Ovary (tissue), 3 donors: ENCODE measurements around the gene KRTAP10-2.
"Not testable (repeated sequence)": the region's sequence is repeated elsewhere in the genome, so short reads cannot be mapped to it uniquely, and the experiment has no call there.

Experiments used
- EP300 ChIP-seq: sonication (generic); formaldehyde crosslinking; IDR thresholded peaks from one replicate; pipeline ENCODE4 v1.6.1; 2017; ENCODE audit warnings: antibody characterized with exemption
- TF ChIP-seq, protein P1 (sequence below), 3 donors: fragments of 450-650 bp in 2 of 3; fragments of 200-600 bp in 1 of 3; IDR thresholded peaks; one replicate each; pipeline versions ENCODE4 v1.5.1 to v1.8.0; 2016 to 2022; ENCODE audit warnings: antibody characterized with exemption in 3 of 3, mild to moderate bottlenecking in 1 of 3
- donor health status: DM: no; HTN: no; CAD: no.

DNA sequence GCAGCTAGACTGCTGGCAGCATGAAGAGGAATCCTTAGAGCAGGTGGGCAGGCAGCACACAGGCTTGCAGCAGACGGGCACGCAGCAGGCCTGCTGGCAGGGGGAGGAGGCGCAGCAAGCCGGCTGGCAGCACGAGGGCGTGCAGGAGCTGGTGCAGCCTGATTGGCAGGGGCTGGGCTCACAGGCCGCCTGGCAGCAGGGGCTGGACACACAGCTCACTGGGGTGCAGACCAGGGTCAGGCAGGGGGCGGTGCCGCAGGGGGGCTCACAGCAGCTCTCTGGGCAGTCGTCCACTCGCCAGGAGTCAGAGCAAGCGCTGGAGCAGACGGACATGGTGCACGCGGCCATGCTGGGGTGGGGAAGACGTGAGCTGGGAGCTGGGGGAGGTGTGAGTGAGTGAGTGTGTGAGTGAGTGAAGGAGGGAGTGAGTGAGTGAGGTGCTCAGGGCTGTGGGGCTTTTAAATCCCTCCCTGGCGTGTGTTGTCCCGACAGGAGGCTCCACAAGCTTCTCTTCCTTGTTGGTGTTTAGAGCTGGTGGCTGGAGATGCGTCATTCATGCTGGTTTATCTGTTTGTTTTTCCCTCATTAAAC, 29.0 kb upstream of the KRTAP10-2 start, which contains the start of gene KRTAP10-5:
- TF ChIP-seq, protein P1, sequence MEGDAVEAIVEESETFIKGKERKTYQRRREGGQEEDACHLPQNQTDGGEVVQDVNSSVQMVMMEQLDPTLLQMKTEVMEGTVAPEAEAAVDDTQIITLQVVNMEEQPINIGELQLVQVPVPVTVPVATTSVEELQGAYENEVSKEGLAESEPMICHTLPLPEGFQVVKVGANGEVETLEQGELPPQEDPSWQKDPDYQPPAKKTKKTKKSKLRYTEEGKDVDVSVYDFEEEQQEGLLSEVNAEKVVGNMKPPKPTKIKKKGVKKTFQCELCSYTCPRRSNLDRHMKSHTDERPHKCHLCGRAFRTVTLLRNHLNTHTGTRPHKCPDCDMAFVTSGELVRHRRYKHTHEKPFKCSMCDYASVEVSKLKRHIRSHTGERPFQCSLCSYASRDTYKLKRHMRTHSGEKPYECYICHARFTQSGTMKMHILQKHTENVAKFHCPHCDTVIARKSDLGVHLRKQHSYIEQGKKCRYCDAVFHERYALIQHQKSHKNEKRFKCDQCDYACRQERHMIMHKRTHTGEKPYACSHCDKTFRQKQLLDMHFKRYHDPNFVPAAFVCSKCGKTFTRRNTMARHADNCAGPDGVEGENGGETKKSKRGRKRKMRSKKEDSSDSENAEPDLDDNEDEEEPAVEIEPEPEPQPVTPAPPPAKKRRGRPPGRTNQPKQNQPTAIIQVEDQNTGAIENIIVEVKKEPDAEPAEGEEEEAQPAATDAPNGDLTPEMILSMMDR (IDR thresholded peaks at IDR 0.05): not testable (repeated sequence)
- not testable (repeated sequence) for TF ChIP-seq EP300
